Nephron progenitor cell (in vitro differentiated cells): Measurements from ENCODE around the gene SLC44A1.
A peak's percentile ranks its signal among the peaks of the same experiment; 100 is the strongest.

Experiments
- DNase-seq: peaks from one replicate; pipeline ENCODE4 v3.0.0; 2021
- H3K27ac Mint-ChIP-seq: 2 replicates; pipeline ENCODE4 v1.8.0; 2021; ENCODE audit warnings: mild to moderate bottlenecking, moderate library complexity, mixed read lengths
- H3K27me3 Mint-ChIP-seq: 2 replicates; pipeline ENCODE4 v1.8.0; 2021; ENCODE audit warnings: mild to moderate bottlenecking, low read depth, mixed read lengths; ENCODE audit not compliant: poor library complexity
- H3K36me3 Mint-ChIP-seq: 2 replicates; pipeline ENCODE4 v1.8.0; 2021; ENCODE audit warnings: low read depth, mixed read lengths
- H3K4me1 Mint-ChIP-seq: 2 replicates; pipeline ENCODE4 v1.8.0; 2021; ENCODE audit warnings: mixed read lengths
- H3K4me3 Mint-ChIP-seq: 2 replicates; pipeline ENCODE4 v1.8.0; 2021; ENCODE audit warnings: mild to moderate bottlenecking, moderate library complexity, mixed read lengths
- H3K9me3 Mint-ChIP-seq: 2 replicates; pipeline ENCODE4 v1.8.0; 2021; ENCODE audit warnings: mild to moderate bottlenecking, moderate library complexity, mixed read lengths
- CTCF ChIP-seq: fragments of 200-600 bp; sonication (generic); IDR thresholded peaks from 2 replicates; pipeline ENCODE4 v1.5.0; 2021; ENCODE audit warnings: antibody characterized with exemption

The SLC44A1 gene

DNA sequence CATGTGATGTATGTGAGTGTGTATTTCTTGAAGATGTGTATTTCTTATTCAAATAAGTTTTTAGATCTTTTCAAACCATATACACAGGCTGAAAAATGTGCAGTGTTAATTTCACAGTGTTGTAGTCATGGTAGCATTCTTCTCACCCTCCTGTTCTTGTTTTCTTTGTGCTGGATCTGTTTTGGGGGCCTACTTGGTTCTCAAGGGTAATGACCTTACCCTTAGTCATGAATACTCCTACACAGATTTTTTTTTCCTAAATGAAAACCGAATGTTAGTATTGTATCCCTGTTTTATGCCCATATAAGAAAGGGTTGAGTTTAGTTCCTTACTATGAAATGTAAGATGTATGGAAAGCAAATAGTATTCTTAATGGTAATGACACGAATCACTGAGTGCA is 88.0 kb downstream of the SLC44A1 start:
- Mint-ChIP-seq H3K4me1 (peaks cover 34% of the 10 kb centered on the region), H3K27ac (no peak overlapping the region), H3K36me3 (peaks cover 18% of the 10 kb centered on the region), H3K4me3 (no peak overlapping the region), H3K9me3 (no peaks in the 10 kb centered on the region), H3K27me3 (no peaks in the 10 kb centered on the region)
- DNase-seq: no peak
- TF ChIP-seq CTCF: no peak

GRCh38 chr9:105333076-105333475 is 88.6 kb downstream of the SLC44A1 start:
- DNase-seq: no peak
- Mint-ChIP-seq H3K27ac (no peak overlapping the region), H3K9me3 (no peaks in the 10 kb centered on the region), H3K27me3 (no peaks in the 10 kb centered on the region), H3K4me1 (peaks cover 31% of the 10 kb centered on the region), H3K36me3 (peaks cover 17% of the 10 kb centered on the region), H3K4me3 (no peak overlapping the region)
- TF ChIP-seq CTCF: no peak

DNA sequence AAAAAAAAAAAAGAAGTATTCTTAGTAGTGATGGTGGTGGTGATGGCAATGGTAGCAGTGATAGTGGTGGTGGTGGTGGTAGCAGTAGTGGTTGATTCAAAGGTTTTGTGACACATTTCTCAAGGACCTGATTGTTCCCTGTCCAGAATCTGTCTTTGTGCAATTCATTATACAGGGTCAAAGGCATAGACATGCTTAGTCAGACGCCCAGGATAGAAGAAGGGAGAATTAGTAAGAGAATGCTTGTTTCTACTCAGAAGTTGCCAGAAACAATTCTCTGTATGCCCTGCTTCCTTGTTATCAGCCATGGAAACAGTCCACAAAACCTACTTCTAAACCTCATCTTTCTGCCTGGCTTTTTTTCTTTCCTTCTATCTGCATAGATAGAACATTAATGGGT is 89.4 kb downstream of the SLC44A1 start:
- peaks cover 24% of the 10 kb centered on the region for H3K4me1 Mint-ChIP-seq

DNA sequence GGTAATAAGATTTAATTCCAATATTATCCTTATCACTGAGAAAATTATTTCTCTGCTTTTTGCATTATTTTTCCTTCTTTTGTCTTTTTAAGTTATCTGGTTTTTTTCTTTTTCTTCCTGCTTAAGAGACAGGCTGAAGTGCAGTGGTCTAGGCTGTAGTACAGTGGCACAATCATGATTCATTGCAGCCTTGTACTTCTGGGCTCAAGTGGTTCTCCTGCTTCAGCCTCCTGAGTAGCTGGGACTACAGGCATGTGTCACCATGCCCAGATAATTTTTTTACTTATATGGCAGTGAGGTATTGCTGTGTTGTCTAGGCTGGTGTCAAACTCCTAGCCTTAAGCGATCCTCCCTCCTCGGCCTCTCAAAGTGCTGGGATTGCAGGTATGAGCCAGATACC is 93.9 kb downstream of the SLC44A1 start:
- no peak for TF ChIP-seq CTCF

More for the DNA sequence above, 89.4 kb downstream of the SLC44A1 start:
- DNase-seq: no peak
- peaks cover 17% of the 10 kb centered on the region for H3K36me3 Mint-ChIP-seq
- TF ChIP-seq CTCF: no peak
- no peak overlapping the region for H3K4me3 Mint-ChIP-seq
- H3K27ac Mint-ChIP-seq: peak overlapping the region; percentile 84
- H3K27me3 Mint-ChIP-seq: no peaks in the 10 kb centered on the region
- H3K9me3 Mint-ChIP-seq: no peaks in the 10 kb centered on the region

DNA sequence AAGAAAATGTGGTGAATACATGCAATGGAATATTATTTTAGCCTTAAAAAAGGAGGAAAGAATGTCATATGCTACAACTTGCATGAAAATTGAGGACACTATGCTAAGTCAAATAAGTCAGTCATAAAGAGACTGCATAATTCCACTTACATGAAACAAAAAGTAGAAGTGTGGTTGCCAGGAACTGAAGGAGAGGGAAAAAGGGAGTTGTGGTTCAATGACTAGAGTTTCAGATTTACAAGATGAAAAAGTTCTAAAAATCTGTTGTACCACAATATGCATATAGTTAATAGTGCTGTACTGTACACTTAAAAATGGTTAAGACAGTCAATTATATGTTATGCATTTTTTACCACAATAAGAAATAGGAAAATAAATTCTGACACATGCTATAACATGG is 95.4 kb downstream of the SLC44A1 start:
- no peak overlapping the region for H3K4me3 Mint-ChIP-seq
- no peak overlapping the region for H3K27ac Mint-ChIP-seq
- H3K4me1 Mint-ChIP-seq: no peaks in the 10 kb centered on the region

More for the DNA sequence above, 93.9 kb downstream of the SLC44A1 start:
- Mint-ChIP-seq H3K27me3 (no peaks in the 10 kb centered on the region), H3K36me3 (peaks cover 33% of the 10 kb centered on the region), H3K4me3 (no peak overlapping the region), H3K27ac (no peak overlapping the region), H3K4me1 (peaks cover 10% of the 10 kb centered on the region), H3K9me3 (no peaks in the 10 kb centered on the region)
- DNase-seq: no peak

More for the DNA sequence above, 95.4 kb downstream of the SLC44A1 start:
- peaks cover 44% of the 10 kb centered on the region for H3K36me3 Mint-ChIP-seq
- H3K27me3 Mint-ChIP-seq: no peaks in the 10 kb centered on the region
- no peak for DNase-seq
- no peaks in the 10 kb centered on the region for H3K9me3 Mint-ChIP-seq
- no peak for TF ChIP-seq CTCF
